Measurements from ENCODE around the gene OR51F1.
A peak's percentile ranks its signal among the peaks of the same experiment; 100 is the strongest.
"Not testable (repeated sequence)": the region's sequence is repeated elsewhere in the genome, so short reads cannot be mapped to it uniquely, and the experiment has no call there.

OR51F1 gene

GRCh38 chr11:4769838-4770237 is at the start of gene OR51F1:
Gene OR51F1 (minus strand): TSS chr11:4769938. CDS start chr11:4769938, 0 bp downstream.
- H3K9me3 ChIP-seq: no peaks in the 10 kb centered on the region
- H3K36me3 ChIP-seq (replicated peaks): no peaks in the 10 kb centered on the region
- in situ Hi-C loops (cut with MboI; ENCODE audit: low sequenced_read_pairs): no loop called here
- H3K4me3 ChIP-seq: no peak within 1 kb of the TSS
- no peaks in the 10 kb centered on the region for H3K4me1 ChIP-seq
- no peak for DNase-seq (ENCODE audit: low spot score in 2 of 2)
- no peaks in the 10 kb centered on the region for H3K27me3 ChIP-seq (ENCODE audit: low read depth)

GRCh38 chr11:4809246-4809645 is 39.5 kb upstream of the OR51F1 start:
- H3K4me1 ChIP-seq: no peaks in the 10 kb centered on the region
- no peaks in the 10 kb centered on the region for H3K9me3 ChIP-seq
- in situ Hi-C loops (cut with MboI; ENCODE audit: low sequenced_read_pairs): no loop called here

GRCh38 chr11:4808476-4808875 is 38.7 kb upstream of the OR51F1 start:
- H3K36me3 ChIP-seq (replicated peaks): no peaks in the 10 kb centered on the region
- in situ Hi-C loops (cut with MboI; ENCODE audit: low sequenced_read_pairs): no loop called here
- no peaks in the 10 kb centered on the region for H3K27me3 ChIP-seq (ENCODE audit: low read depth)
- DNase-seq (ENCODE audit: low spot score in 2 of 2): no peak
- no peaks in the 10 kb centered on the region for H3K9me3 ChIP-seq
- H3K4me3 ChIP-seq: no peak overlapping the region
- no peaks in the 10 kb centered on the region for H3K4me1 ChIP-seq

More at GRCh38 chr11:4809246-4809645, 39.5 kb upstream of the OR51F1 start:
- Histone ChIP-seq H3K4me3 (no peak overlapping the region), H3K36me3 (replicated peaks) (no peaks in the 10 kb centered on the region), H3K27me3 (ENCODE audit: low read depth) (no peaks in the 10 kb centered on the region)
- no peak for DNase-seq (ENCODE audit: low spot score in 2 of 2)

- Histone ChIP-seq H3K9me3 (no peaks in the 10 kb centered on the region), H3K27me3 (ENCODE audit: low read depth) (no peaks in the 10 kb centered on the region), H3K4me3 (no peak within 1 kb of the TSS), H3K36me3 (replicated peaks) (no peaks in the 10 kb centered on the region), H3K4me1 (no peaks in the 10 kb centered on the region)
- no peak for DNase-seq (ENCODE audit: low spot score in 2 of 2)
- in situ Hi-C loops (cut with MboI; ENCODE audit: low sequenced_read_pairs): no loop called here
Observed at GRCh38 chr11:4804280-4804679, 34.5 kb upstream of the OR51F1 start, which contains the start of gene OR52R1. Gene OR52R1 (minus strand): TSS chr11:4804380. CDS start chr11:4804380, 0 bp downstream.

- H3K4me3 ChIP-seq; H3K27me3 ChIP-seq (ENCODE audit: low read depth); H3K4me1 ChIP-seq; H3K36me3 ChIP-seq (replicated peaks); DNase-seq (ENCODE audit: low spot score in 2 of 2); H3K9me3 ChIP-seq; in situ Hi-C loops (cut with MboI; ENCODE audit: low sequenced_read_pairs): not testable (repeated sequence)
Observed at GRCh38 chr11:4801316-4801715, 31.6 kb upstream of the OR51F1 start.

GRCh38 chr11:4798427-4799183 is 28.9 kb upstream of the OR51F1 start:
- in situ Hi-C loops (cut with MboI; ENCODE audit: low sequenced_read_pairs): no loop called here
- Histone ChIP-seq H3K9me3 (no peaks in the 10 kb centered on the region), H3K4me1 (no peaks in the 10 kb centered on the region), H3K27me3 (ENCODE audit: low read depth) (no peaks in the 10 kb centered on the region), H3K4me3 (no peak overlapping the region), H3K36me3 (replicated peaks) (no peaks in the 10 kb centered on the region)
- DNase-seq (ENCODE audit: low spot score in 2 of 2): no peak

GRCh38 chr11:4797206-4797605 is 27.5 kb upstream of the OR51F1 start:
- Histone ChIP-seq H3K9me3 (no peaks in the 10 kb centered on the region), H3K4me1 (no peaks in the 10 kb centered on the region), H3K36me3 (replicated peaks) (no peaks in the 10 kb centered on the region), H3K27me3 (ENCODE audit: low read depth) (no peaks in the 10 kb centered on the region), H3K4me3 (no peak overlapping the region)
- no peak for DNase-seq (ENCODE audit: low spot score in 2 of 2)
- in situ Hi-C loops (cut with MboI; ENCODE audit: low sequenced_read_pairs): no loop called here

GRCh38 chr11:4782454-4782853 is 12.7 kb upstream of the OR51F1 start:
- H3K36me3 ChIP-seq (replicated peaks): no peaks in the 10 kb centered on the region
- no peaks in the 10 kb centered on the region for H3K27me3 ChIP-seq (ENCODE audit: low read depth)
- no peak overlapping the region for H3K4me3 ChIP-seq
- no peaks in the 10 kb centered on the region for H3K4me1 ChIP-seq
- DNase-seq (ENCODE audit: low spot score in 2 of 2): peak in 1 of 2 experiments; percentile 8
- H3K9me3 ChIP-seq: no peaks in the 10 kb centered on the region
- in situ Hi-C loops (cut with MboI; ENCODE audit: low sequenced_read_pairs): no loop called here

- no peak overlapping the region for H3K4me3 ChIP-seq
- no peaks in the 10 kb centered on the region for H3K27me3 ChIP-seq (ENCODE audit: low read depth)
- no peaks in the 10 kb centered on the region for H3K4me1 ChIP-seq
- no peak for DNase-seq (ENCODE audit: low spot score in 2 of 2)
- no peaks in the 10 kb centered on the region for H3K36me3 ChIP-seq (replicated peaks)
- H3K9me3 ChIP-seq: no peaks in the 10 kb centered on the region
- in situ Hi-C loops (cut with MboI; ENCODE audit: low sequenced_read_pairs): no loop called here
Observed at GRCh38 chr11:4768094-4768493, 1.6 kb downstream of the OR51F1 start.

GRCh38 chr11:4766420-4767043 is 3.2 kb downstream of the OR51F1 start:
- in situ Hi-C loops (cut with MboI; ENCODE audit: low sequenced_read_pairs): no loop called here

GRCh38 chr11:4763096-4763495 is 6.6 kb downstream of the OR51F1 start:
- Histone ChIP-seq H3K27me3 (ENCODE audit: low read depth) (no peaks in the 10 kb centered on the region), H3K4me1 (no peaks in the 10 kb centered on the region), H3K9me3 (no peaks in the 10 kb centered on the region), H3K36me3 (replicated peaks) (no peaks in the 10 kb centered on the region), H3K4me3 (no peak overlapping the region)
- DNase-seq (ENCODE audit: low spot score in 2 of 2): no peak
- in situ Hi-C loops (cut with MboI; ENCODE audit: low sequenced_read_pairs): no loop called here

More at GRCh38 chr11:4766420-4767043, 3.2 kb downstream of the OR51F1 start:
- Histone ChIP-seq H3K4me3 (no peak overlapping the region), H3K9me3 (no peaks in the 10 kb centered on the region), H3K27me3 (ENCODE audit: low read depth) (no peaks in the 10 kb centered on the region), H3K4me1 (no peaks in the 10 kb centered on the region), H3K36me3 (replicated peaks) (no peaks in the 10 kb centered on the region)
- no peak for DNase-seq (ENCODE audit: low spot score in 2 of 2)

GRCh38 chr11:4751201-4751600 is 18.5 kb downstream of the OR51F1 start:
- Histone ChIP-seq H3K4me3 (no peak overlapping the region), H3K4me1 (no peaks in the 10 kb centered on the region), H3K9me3 (no peaks in the 10 kb centered on the region), H3K36me3 (replicated peaks) (no peaks in the 10 kb centered on the region), H3K27me3 (ENCODE audit: low read depth) (no peaks in the 10 kb centered on the region)
- DNase-seq (ENCODE audit: low spot score in 2 of 2): no peak
- in situ Hi-C loops (cut with MboI; ENCODE audit: low sequenced_read_pairs): no loop called here

GRCh38 chr11:4748438-4748837 is 21.3 kb downstream of the OR51F1 start:
- in situ Hi-C loops (cut with MboI; ENCODE audit: low sequenced_read_pairs): no loop called here
- H3K36me3 ChIP-seq (replicated peaks): no peaks in the 10 kb centered on the region
- no peaks in the 10 kb centered on the region for H3K4me1 ChIP-seq
- no peak for DNase-seq (ENCODE audit: low spot score in 2 of 2)
- no peak overlapping the region for H3K4me3 ChIP-seq
- no peaks in the 10 kb centered on the region for H3K9me3 ChIP-seq
- H3K27me3 ChIP-seq (ENCODE audit: low read depth): no peaks in the 10 kb centered on the region

- DNase-seq (ENCODE audit: low spot score in 2 of 2): no peak
- in situ Hi-C loops (cut with MboI; ENCODE audit: low sequenced_read_pairs): no loop called here
- no peaks in the 10 kb centered on the region for H3K27me3 ChIP-seq (ENCODE audit: low read depth)
- no peaks in the 10 kb centered on the region for H3K36me3 ChIP-seq (replicated peaks)
- H3K9me3 ChIP-seq: no peaks in the 10 kb centered on the region
- H3K4me1 ChIP-seq: no peaks in the 10 kb centered on the region
- H3K4me3 ChIP-seq: no peak overlapping the region
Observed at GRCh38 chr11:4740735-4741134, 29.0 kb downstream of the OR51F1 start.
